Measurements from ENCODE around the gene ZNF616. TPM values are rescaled to one million over a fixed set of nuclear protein-coding genes. Genes with fewer than 3 reads are reported as not detected.

The ZNF616 gene
- total and polyA plus RNA-seq, 2 experiments from 2014 or later, result 13.3 to 28.3 TPM

GRCh38 chr19:52101866-52102562 lies 37.7 kb downstream of the ZNF616 start:
- Histone ChIP-seq H3K4me2 (no peak overlapping the region), H4K20me1 (replicated peaks; ENCODE audit: insufficient read depth) (no peaks in the 10 kb centered on the region), H3K27me3 (ENCODE audit: insufficient read depth) (no peaks in the 10 kb centered on the region), H3F3A (replicated peaks; ENCODE audit: low read depth) (no peaks in the 10 kb centered on the region), H3K36me3 (ENCODE audit: insufficient read depth) (peaks cover 4% of the 10 kb centered on the region; the same call in 1 of the 2 replicates), H2AFZ (no peak overlapping the region), H3K4me3 (no peak overlapping the region), H3K4me1 (ENCODE audit: insufficient read depth) (no peaks in the 10 kb centered on the region), H3K27ac (ENCODE audit: low read depth) (no peak overlapping the region), H3K79me2 (replicated peaks; ENCODE audit: insufficient read depth) (no peaks in the 10 kb centered on the region), H3K9me2 (ENCODE audit: insufficient read depth) (no peaks in the 10 kb centered on the region)
- Mint-ChIP-seq H3K4me3 (no peak overlapping the region), H3K36me3 (ENCODE audit: low read depth) (peaks cover 22% of the 10 kb centered on the region), H3K9me3 (peaks cover 85% of the 10 kb centered on the region), H3K4me1 (no peaks in the 10 kb centered on the region), H3K27me3 (ENCODE audit: insufficient read depth, low read depth, poor library complexity) (peaks cover 6% of the 10 kb centered on the region), H3K27ac (no peak overlapping the region)
- no peak for TF ChIP-seq POLR2AphosphoS5 (IDR thresholded peaks at IDR 0.05; ENCODE audit: low read depth)
- TF ChIP-seq ZNF114 (CRISPR knock-in tag; IDR thresholded peaks at IDR 0.05), result no peak
- TF ChIP-seq STAT1 (IDR thresholded peaks at IDR 0.05; ENCODE audit: unreplicated experiment), result no peak
- TF ChIP-seq CREB1 (CRISPR knock-in tag; IDR thresholded peaks at IDR 0.05; ENCODE audit: low read depth), result no peak
- no peak for TF ChIP-seq JUNB (IDR thresholded peaks at IDR 0.05; ENCODE audit: unreplicated experiment)
- TF ChIP-seq NANOG (IDR thresholded peaks at IDR 0.05; ENCODE audit: borderline replicate concordance), result no peak
- TF ChIP-seq EZH2 (IDR thresholded peaks at IDR 0.05; ENCODE audit: low read depth, unreplicated experiment), result no peak
- TF ChIP-seq, protein P1, sequence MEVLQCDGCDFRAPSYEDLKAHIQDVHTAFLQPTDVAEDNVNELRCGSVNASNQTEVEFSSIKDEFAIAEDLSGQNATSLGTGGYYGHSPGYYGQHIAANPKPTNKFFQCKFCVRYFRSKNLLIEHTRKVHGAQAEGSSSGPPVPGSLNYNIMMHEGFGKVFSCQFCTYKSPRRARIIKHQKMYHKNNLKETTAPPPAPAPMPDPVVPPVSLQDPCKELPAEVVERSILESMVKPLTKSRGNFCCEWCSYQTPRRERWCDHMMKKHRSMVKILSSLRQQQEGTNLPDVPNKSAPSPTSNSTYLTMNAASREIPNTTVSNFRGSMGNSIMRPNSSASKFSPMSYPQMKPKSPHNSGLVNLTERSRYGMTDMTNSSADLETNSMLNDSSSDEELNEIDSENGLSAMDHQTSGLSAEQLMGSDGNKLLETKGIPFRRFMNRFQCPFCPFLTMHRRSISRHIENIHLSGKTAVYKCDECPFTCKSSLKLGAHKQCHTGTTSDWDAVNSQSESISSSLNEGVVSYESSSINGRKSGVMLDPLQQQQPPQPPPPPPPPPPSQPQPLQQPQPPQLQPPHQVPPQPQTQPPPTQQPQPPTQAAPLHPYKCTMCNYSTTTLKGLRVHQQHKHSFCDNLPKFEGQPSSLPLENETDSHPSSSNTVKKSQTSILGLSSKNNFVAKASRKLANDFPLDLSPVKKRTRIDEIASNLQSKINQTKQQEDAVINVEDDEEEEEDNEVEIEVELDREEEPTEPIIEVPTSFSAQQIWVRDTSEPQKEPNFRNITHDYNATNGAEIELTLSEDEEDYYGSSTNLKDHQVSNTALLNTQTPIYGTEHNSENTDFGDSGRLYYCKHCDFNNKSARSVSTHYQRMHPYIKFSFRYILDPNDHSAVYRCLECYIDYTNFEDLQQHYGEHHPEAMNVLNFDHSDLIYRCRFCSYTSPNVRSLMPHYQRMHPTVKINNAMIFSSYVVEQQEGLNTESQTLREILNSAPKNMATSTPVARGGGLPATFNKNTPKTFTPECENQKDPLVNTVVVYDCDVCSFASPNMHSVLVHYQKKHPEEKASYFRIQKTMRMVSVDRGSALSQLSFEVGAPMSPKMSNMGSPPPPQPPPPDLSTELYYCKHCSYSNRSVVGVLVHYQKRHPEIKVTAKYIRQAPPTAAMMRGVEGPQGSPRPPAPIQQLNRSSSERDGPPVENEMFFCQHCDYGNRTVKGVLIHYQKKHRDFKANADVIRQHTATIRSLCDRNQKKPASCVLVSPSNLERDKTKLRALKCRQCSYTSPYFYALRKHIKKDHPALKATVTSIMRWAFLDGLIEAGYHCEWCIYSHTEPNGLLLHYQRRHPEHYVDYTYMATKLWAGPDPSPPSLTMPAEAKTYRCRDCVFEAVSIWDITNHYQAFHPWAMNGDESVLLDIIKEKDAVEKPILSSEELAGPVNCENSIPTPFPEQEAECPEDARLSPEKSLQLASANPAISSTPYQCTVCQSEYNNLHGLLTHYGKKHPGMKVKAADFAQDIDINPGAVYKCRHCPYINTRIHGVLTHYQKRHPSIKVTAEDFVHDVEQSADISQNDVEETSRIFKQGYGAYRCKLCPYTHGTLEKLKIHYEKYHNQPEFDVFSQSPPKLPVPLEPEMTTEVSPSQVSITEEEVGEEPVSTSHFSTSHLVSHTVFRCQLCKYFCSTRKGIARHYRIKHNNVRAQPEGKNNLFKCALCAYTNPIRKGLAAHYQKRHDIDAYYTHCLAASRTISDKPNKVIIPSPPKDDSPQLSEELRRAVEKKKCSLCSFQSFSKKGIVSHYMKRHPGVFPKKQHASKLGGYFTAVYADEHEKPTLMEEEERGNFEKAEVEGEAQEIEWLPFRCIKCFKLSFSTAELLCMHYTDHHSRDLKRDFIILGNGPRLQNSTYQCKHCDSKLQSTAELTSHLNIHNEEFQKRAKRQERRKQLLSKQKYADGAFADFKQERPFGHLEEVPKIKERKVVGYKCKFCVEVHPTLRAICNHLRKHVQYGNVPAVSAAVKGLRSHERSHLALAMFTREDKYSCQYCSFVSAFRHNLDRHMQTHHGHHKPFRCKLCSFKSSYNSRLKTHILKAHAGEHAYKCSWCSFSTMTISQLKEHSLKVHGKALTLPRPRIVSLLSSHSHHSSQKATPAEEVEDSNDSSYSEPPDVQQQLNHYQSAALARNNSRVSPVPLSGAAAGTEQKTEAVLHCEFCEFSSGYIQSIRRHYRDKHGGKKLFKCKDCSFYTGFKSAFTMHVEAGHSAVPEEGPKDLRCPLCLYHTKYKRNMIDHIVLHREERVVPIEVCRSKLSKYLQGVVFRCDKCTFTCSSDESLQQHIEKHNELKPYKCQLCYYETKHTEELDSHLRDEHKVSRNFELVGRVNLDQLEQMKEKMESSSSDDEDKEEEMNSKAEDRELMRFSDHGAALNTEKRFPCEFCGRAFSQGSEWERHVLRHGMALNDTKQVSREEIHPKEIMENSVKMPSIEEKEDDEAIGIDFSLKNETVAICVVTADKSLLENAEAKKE (CRISPR knock-in tag; IDR thresholded peaks at IDR 0.05), result no peak
- TF ChIP-seq EZH2phosphoT487 (IDR thresholded peaks at IDR 0.05; ENCODE audit: unreplicated experiment), result no peak
- no peak for TF ChIP-seq ETS1 (IDR thresholded peaks at IDR 0.05)
- ATAC-seq (no peak), DNase-seq (ENCODE audit: low spot score) (no peak)
